ENCODE results near the gene LARGE1. TPM values are rescaled to one million over a fixed set of nuclear protein-coding genes. Genes with fewer than 3 reads are reported as not detected.

LARGE1 gene
- total RNA-seq, 1 donor = 13.4 TPM

- TF ChIP-seq, protein P1, sequence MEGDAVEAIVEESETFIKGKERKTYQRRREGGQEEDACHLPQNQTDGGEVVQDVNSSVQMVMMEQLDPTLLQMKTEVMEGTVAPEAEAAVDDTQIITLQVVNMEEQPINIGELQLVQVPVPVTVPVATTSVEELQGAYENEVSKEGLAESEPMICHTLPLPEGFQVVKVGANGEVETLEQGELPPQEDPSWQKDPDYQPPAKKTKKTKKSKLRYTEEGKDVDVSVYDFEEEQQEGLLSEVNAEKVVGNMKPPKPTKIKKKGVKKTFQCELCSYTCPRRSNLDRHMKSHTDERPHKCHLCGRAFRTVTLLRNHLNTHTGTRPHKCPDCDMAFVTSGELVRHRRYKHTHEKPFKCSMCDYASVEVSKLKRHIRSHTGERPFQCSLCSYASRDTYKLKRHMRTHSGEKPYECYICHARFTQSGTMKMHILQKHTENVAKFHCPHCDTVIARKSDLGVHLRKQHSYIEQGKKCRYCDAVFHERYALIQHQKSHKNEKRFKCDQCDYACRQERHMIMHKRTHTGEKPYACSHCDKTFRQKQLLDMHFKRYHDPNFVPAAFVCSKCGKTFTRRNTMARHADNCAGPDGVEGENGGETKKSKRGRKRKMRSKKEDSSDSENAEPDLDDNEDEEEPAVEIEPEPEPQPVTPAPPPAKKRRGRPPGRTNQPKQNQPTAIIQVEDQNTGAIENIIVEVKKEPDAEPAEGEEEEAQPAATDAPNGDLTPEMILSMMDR (IDR thresholded peaks at IDR 0.05; ENCODE audit: insufficient read depth, low read depth, low read length) = no peak
- no peak overlapping the region for H3K4me3 ChIP-seq (ENCODE audit: low read depth, low read length)
- no peak for DNase-seq (ENCODE audit: low read depth)
These were observed 672.5 kb downstream of the LARGE1 start for GRCh38 chr22:33247758-33248157.

- no peak overlapping the region for H3K4me3 ChIP-seq (ENCODE audit: low read depth, low read length)
- DNase-seq (ENCODE audit: low read depth) = no peak
- TF ChIP-seq, protein P1 (IDR thresholded peaks at IDR 0.05; ENCODE audit: insufficient read depth, low read depth, low read length) = no peak
These were observed 678.2 kb downstream of the LARGE1 start for GRCh38 chr22:33242078-33242477.

- no peak overlapping the region for H3K4me3 ChIP-seq (ENCODE audit: low read depth, low read length)
- no peak for DNase-seq (ENCODE audit: low read depth)
- TF ChIP-seq, protein P1 (IDR thresholded peaks at IDR 0.05; ENCODE audit: insufficient read depth, low read depth, low read length) = no peak
These were observed 679.3 kb downstream of the LARGE1 start for GRCh38 chr22:33240888-33241475.

DNA sequence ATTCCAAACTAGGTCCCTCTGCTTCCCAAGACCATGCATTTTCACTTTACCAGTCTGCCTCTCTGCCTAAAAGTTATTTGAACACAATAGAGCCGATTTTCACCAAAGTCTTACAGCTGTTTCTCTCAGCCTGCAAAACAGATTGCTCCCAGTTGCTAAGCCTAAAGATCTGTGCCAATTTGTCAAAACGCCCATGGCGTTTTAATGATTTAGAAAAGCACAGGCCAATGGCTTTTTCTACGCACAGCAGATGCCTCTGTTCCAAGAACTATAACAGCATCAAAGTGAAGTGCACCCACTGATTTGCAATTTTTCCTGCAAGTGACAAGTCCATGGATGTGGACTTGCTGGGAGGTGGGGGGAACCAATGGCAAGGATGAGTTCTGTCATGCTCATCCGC is 688.2 kb downstream of the LARGE1 start:
- H3K4me3 ChIP-seq (ENCODE audit: low read depth, low read length) = no peak overlapping the region
- TF ChIP-seq, protein P1 (IDR thresholded peaks at IDR 0.05; ENCODE audit: insufficient read depth, low read depth, low read length) = no peak
- DNase-seq (ENCODE audit: low read depth) = no peak

DNA sequence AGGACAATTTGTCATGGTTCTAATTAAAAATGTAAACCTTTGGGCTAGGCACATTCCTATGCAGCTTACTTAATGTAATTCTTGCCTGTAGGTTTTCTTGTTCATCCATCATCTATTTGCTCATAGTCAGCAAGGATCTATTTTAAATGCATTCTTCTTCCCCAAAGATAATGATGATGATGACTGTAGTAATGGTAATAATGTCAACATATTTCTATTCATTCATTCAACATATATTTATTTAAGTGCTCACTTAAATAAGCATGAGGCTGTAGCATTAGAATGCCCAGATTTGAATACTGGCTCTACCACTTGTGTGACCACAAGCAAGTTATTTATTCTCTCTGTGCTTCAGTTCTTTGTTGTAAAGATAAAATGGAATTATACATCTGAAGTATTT is 692.5 kb downstream of the LARGE1 start:
- no peak overlapping the region for H3K4me3 ChIP-seq (ENCODE audit: low read depth, low read length)
- TF ChIP-seq, protein P1 (IDR thresholded peaks at IDR 0.05; ENCODE audit: insufficient read depth, low read depth, low read length) = no peak
- no peak for DNase-seq (ENCODE audit: low read depth)

GRCh38 chr22:33224841-33225240 is 695.4 kb downstream of the LARGE1 start:
- no peak for DNase-seq (ENCODE audit: low read depth)
- no peak overlapping the region for H3K4me3 ChIP-seq (ENCODE audit: low read depth, low read length)
- TF ChIP-seq, protein P1 (IDR thresholded peaks at IDR 0.05; ENCODE audit: insufficient read depth, low read depth, low read length) = no peak

Small RNA genes within 50 kb of the gene (small RNA-seq; reads per million reads assigned to genes)
- gene MIR4764 (not detected), gene SNORA50B (not detected)
